Inferior parietal cortex (tissue), 1 donor: ENCODE measurements around the gene PDIA4.
"Not testable (repeated sequence)": the region's sequence is repeated elsewhere in the genome, so short reads cannot be mapped to it uniquely, and the experiment has no call there.

Experiments used
- DNase-seq: peaks from one replicate; pipeline ENCODE4 v3.0.0-alpha.2; 2016; ENCODE audit errors: extremely low spot score

PDIA4 gene

DNA sequence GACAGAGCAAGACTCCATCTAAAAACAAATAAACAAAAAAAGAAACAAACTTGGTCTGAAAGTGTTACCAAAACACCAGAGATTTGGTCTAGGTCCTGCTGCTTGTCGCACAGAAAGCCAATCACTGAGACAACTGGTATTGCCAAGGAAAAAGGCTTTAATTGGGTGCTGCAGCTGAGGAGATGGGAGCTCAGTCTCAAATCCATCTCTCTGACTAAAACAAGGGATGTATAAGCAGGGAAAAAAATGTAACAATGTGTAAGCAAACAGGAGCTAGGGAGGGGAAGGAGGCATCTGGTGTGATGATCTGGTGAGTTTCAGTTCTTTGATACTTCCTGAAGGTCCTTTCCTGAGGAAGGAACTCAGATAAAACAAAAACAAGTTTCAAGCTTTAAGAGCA is 8.4 kb upstream of the PDIA4 start:
- no peak for DNase-seq

GRCh38 chr7:149031353-149031910 is 3.1 kb upstream of the PDIA4 start:
- DNase-seq, result no peak

DNA sequence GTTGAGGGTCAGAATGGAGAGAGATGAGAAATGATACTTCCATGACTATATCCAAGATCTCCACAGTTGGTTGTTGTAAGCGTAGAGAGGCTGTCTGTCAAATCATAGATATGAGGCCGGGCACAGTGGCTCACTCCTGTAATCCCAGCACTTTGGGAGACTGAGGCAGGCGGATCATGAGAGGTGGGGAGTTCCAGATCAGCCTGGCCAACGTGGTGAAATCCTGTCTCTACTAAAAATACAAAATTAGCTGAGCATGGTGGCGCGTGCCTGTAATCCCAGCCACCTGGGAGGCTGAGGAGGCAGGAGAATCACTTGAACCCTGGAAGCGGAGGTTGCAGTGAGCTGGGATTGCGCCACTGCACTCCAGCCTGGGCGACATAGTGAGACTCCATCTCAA is 2.1 kb upstream of the PDIA4 start:
- not testable (repeated sequence) for DNase-seq

- DNase-seq, result peak; percentile 22
Observed at GRCh38 chr7:149027611-149028345, 527 bp downstream of the PDIA4 start.

DNA sequence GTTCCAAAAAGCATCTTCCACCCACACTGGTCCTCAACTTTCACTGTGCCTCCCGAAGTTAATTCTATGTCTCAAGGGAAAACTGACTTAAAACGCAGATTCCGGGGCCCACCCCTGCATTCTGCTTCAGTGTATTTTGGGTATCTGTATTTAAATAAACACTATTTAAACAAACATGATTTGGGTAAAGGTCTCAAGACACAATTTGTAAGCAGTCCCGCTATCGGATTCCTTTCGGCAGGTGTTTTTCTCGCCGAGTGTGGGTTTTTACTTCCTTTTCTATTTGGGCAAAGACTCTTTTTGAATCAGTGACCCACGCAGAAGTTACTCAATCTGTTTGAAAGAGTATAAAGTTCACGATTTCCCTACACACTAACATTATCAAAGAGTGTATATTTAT is 1.2 kb downstream of the PDIA4 start:
- no peak for DNase-seq

DNA sequence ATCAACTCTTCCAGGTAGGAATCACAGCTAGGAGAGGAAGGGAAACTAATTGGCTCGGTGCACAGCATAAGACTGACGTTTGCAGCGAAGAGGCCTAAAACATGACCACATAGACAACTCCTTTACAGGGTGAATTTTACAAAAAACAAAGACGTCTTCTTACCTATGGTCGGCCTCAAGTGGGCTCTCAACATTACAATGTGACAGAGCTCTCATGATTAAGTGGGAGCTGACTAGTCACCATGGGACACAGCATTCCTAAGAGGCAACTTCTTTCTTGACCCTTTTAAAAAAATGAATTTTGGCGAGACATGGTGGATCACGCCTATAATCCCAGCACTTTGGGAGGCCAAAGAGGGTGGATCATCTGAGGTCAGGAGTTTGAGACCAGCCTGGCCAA is 4.6 kb downstream of the PDIA4 start:
- DNase-seq, result no peak

DNA sequence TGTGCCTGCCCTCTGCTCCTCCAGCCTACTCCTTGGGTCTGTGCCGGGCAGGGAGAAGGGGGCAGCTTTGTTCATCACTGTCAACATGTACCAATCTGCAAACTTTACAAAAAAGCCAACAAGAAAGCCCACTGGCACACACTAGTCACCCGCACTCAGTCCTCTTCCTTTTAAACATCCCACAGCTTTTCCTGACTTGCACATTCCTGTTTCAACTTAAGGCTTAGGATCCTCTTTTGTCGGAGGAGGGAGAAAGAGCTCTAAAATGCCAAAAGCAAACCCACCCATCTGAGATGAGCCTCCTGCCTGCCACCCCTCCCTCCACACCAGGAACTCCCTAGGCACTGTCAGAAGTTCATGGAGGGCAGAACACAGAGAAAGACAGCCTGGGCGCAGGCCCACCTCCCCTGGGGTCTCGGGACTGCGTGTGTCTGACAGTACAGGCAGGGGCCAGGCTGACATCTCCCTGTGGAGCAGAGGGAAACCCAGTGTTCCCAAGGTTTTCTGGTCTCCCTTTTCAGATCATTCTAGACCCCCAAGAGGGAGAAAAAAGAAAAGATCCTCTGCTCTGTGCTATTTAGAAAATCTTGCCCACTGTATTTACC is 5.4 kb downstream of the PDIA4 start:
- no peak for DNase-seq

DNA sequence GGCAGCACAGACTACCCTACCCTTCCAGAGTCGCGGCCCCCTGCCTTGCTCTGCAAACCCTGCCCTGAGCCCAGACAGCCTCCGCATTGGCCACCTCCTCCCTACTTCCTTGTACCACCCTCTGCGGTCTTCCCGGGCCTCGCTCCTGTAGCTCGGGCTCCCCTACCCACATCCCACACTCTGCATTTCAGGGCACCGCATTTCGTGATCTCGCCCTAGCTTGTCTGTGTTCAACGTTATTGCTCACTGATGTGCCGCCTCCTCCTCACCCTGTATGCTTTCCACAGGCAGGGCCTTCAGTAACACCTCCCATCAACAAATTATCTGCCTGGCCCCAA is 6.6 kb downstream of the PDIA4 start:
- DNase-seq, result no peak

DNA sequence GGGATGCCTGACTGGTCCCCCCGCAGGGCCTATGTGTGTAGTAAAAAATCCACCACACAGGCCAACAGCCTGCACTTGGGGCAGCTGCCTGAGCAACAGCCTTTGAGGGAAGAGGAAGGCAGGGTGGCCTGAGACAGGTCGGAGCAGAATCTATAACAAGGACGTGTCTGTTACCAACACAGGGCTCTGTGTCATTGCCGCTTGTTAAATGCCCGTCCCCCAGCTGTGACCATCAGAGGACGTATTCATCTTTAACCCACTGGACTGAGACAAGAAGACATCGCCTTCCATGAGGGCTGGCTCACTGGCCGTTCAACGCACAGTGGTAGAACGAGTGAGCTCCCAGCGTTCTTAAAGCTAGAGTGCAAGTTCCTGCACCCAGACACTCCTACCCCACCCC is 7.8 kb downstream of the PDIA4 start:
- DNase-seq, result no peak

DNA sequence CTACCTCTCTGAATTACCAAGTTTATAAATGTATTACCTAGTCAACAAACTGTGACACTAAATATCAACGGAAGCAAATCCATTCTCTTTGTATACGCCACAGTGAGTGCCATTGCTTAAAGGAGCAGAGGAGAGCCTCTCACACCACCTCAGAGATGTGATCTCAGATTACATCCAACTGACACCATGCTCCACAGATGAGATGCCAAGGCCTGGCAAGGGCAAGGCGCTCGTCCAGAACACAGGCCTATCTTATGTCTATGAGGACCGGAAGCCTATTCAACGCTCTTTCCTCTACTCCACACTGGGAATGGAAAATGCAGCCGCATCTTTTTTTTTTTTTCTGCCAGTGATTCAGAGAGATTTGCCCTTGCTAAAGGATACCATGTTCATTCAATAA is 11.4 kb downstream of the PDIA4 start:
- DNase-seq, result no peak

- DNase-seq, result no peak
Observed at GRCh38 chr7:149014309-149014708, 14.0 kb downstream of the PDIA4 start.

DNA sequence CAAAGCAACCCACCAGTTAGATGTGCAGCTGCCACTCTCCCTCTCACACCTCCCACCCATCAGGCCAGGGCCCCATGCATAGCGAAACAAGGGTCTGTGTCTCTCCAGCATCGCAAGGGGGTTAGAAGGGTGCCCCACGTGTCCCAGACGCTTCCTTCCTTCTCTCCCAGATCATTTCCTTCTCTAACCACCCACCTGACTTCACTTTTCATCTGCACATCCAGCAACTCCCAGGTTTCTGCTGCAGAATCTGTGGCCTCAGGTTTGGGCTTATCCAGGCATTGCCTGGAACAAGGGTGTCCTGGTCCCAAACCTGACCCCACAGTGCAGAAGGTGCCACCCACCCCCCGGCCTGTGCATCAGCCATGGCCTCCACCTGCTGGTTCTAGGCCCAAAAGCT is 14.4 kb downstream of the PDIA4 start:
- DNase-seq, result no peak

DNA sequence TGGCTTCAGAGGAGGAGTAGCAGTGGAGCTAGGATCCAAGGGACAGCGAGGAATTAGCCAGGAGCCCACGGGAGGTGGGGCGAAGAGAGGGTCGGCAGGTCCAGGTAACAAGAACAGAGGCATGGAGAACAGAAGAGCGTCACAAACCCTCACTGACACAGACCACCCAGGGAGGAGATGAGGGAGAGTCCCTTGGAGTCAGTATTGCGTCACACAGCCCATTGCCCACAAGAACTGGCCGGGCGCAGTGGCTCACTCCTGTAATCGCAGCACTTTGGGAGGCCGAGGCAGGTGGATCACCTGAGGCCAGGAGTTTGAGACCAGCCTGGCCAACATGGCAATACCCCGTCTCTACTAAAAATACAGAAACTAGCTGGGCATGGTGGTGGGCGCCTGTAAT is 15.6 kb downstream of the PDIA4 start:
- not testable (repeated sequence) for DNase-seq

GRCh38 chr7:149011491-149011890 is 16.8 kb downstream of the PDIA4 start:
- no peak for DNase-seq

DNA sequence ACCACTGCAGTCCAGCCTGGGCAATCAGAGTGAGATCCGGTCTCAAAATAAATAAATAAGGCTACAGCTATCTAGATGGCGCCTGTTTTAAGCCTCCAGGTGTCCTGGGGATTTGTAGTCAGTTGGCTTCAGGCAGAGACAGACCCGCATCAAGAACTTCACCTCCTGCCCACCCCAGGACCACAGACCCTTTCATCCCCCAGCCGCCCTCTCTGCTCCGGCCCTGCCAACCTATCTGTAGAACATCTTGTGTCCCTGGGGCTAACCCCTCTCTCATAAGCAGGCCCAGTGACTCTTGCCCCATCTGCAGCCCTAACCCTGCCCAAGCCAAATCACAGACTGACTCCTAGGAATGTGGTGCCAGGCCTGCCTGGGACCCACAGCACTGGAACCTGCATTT is 17.9 kb downstream of the PDIA4 start:
- no peak for DNase-seq

DNA sequence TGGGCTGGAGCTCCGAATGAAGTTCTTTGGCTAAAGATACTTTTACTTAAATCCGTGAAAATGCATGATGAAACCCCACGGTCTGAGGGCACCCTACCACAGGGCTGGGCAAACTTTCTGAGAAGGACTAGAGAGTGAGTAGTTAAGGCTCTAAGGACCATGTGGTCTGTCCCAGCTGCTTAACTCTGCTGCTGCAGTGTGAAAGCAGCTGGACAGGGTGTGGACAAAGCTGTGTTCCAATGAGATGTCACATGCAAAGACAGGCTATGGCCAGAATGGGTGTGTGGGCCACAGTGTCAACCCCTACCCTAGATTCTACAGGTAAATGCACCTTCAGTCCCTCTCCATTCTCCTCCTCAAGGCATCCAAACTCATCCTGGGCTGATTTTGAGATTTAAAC is 18.8 kb downstream of the PDIA4 start:
- no peak for DNase-seq

DNA sequence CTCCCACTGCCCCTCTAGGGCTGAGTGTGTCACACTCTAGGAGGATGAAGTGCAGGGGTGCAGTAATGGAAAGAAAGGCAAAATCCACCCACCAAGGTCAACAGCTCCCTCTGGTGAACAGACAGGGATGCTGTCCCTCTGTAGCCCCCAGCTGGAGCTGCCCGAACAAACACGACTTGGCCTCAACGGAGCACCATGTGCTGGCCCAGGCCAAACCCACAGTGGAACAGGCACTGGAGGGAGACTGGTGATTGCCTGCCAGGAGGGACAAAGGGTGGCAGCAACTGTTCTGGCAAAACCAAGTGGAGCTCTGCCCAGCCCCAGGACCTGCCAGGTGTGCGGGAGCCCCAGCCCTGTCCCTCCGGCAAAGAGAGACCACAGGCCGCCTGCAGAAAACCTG is 20.7 kb downstream of the PDIA4 start:
- no peak for DNase-seq

GRCh38 chr7:149007146-149007545 is 21.2 kb downstream of the PDIA4 start:
- no peak for DNase-seq

GRCh38 chr7:149006345-149006725 is 22.0 kb downstream of the PDIA4 start:
- no peak for DNase-seq

GRCh38 chr7:149005427-149006344 is 22.6 kb downstream of the PDIA4 start:
- peak; percentile 75 for DNase-seq

DNA sequence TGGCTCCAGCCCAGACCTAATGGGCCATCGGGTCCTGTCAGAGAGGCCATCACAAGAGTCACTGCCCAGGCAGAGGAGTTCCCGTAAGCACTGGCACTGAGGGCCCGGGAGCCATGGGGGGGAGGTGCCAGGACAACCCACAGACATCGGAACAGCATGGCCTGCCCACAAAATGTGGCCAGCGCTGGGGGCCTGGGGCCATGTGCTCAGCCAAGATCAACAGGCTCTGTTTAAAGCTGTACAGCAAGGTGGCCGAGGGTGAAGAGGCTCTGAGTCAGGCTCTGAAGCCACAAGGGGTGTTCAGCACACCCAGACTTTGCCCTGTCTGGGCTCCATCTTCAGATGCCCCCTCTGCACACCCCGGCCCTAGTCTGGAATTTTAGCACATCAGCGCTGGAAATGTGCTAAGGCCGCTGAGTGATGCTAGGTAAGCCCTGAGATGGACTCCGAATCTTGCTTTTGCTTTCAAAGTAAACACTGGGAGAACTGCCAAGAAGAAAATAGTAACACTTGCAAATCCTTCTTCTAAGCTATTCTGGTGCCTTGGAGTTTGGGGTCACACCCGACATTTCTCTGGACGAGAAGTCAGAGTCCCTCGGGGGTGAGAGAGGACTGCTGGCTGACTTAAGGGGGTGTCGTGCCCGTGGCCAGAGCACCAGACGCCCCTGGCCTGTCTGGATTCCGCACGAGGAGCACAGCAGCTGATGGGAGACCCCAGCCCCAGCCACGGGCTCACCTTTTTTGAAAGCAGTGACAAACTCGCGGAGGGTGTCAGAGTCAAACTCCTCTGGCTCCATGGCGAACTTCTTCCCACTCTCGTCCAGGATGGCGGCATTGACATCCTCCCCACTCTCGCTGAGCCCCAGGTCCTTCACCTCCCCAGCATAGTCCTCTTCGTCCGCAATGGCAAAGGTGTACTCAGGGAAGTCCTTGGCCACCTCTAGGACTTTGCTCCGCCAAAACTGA is 23.6 kb downstream of the PDIA4 start:
- DNase-seq, result no peak
